Stimulated activated CD8-positive, alpha-beta memory T cell treated with anti-CD3 and anti-CD28 coated beads, Interleukin-4, amount 100 ng/mL, for 48 hours (primary cell): ENCODE data around the gene LRRC17.

Source experiments
- DNase-seq: peaks from one replicate; pipeline ENCODE4 v3.0.0-alpha.2; 2020

The LRRC17 gene

DNA sequence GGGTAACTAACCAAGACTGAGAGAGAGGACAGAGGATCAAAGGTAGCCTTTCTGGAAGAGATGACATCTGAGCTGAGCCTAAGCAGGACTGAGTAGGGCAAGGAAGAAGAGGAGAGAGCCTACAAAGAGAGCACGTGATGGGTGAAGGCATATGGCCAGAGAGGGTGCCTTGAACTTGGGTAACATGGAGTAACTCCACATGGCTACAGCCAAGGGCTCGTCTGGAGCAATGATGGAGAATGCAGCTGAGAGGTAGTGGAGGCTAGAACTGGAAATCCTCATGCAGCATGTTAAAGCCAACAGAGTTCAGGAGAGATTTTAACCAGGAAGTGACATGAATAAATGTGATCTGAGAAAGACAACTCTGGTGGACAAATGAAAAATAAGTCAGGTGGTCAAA lies 77.8 kb downstream of the LRRC17 start:
- DNase-seq, result no peak

GRCh38 chr7:102991077-102991539 lies 78.3 kb downstream of the LRRC17 start:
- no peak for DNase-seq

- DNase-seq, result no peak
Observed at GRCh38 chr7:102991540-102992214, 78.9 kb downstream of the LRRC17 start.

- no peak for DNase-seq
Observed at GRCh38 chr7:102992509-102992937, 79.7 kb downstream of the LRRC17 start.

- DNase-seq, result no peak
Observed at GRCh38 chr7:102992938-102993717, 80.3 kb downstream of the LRRC17 start.

GRCh38 chr7:102993718-102994029 lies 80.9 kb downstream of the LRRC17 start:
- DNase-seq, result no peak

GRCh38 chr7:102994567-102994966 lies 81.8 kb downstream of the LRRC17 start:
- no peak for DNase-seq
